ENCODE measurements around the gene TMC6.
"Not testable (repeated sequence)": the region's sequence is repeated elsewhere in the genome, so short reads cannot be mapped to it uniquely, and the experiment has no call there.

Gene TMC6

DNA sequence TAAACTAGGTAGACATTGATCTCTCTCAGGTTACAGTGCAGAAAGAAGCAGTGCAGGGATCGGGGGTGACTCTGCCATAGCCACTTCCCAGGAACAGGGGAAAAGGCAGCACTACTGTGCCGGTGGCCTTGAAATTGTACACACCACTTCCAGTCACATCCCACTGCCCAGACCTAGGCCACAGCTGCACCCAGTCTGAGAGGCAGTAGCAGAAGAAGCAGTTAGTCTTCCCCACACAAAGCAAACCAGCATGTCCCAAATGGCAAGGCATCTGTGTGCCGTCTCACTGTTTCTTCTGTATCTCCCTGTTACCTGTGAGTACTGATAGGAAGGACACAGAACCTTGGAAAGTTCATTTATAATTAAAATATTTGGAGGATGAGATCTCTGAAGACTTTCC, 47.0 kb downstream of the TMC6 start:
- DNase-seq, result peak in 1 of 51 donors; percentile 12

DNA sequence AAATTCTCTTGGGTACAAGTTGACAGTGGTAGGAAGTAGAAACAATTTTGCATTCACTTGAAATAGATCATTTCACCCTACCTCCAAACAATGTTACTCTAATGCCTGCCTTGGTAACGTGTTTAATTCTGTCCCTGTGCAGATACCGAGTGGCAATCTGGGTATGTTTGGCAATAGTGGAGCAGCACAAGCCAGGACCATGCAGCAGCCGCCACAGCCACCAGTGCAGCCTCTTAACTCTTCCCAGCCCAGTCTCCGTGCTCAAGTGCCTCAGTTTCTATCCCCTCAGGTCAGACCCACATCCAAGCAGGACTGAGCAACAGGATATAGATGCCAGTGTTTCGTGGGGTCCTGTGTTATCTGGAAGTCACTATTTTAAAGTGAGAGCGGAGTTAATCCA, 49.3 kb downstream of the TMC6 start:
- no peak for DNase-seq

GRCh38 chr17:78075545-78075944, 53.0 kb downstream of the TMC6 start:
- peak in 25 of 51 donors; percentile 11 to 74 (median 46) for DNase-seq

- DNase-seq, result no peak
These were observed 53.5 kb downstream of the TMC6 start for GRCh38 chr17:78075011-78075410.

GRCh38 chr17:78072961-78073360, 55.6 kb downstream of the TMC6 start:
- DNase-seq, result no peak

GRCh38 chr17:78069695-78070094, 58.9 kb downstream of the TMC6 start:
- DNase-seq, result no peak

DNA sequence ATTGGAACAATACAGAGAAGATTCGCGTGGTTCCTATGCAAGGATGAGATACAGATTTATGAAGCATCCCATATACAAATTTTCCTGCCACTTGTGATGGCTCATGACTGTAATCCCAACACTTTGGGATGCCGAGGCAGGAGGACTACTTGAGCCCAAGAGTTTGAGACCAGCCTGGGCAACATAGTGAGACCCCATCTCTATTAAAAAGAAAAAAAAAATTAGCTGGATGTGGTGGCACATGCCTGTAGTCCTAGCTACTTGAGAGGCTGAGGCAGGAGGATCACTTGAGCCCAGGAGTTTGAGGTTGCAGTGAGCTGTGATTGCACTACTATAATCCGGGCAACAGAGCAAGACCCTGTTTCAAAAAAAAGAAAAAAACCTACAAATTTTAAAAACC, 61.6 kb downstream of the TMC6 start:
- not testable (repeated sequence) for DNase-seq

DNA sequence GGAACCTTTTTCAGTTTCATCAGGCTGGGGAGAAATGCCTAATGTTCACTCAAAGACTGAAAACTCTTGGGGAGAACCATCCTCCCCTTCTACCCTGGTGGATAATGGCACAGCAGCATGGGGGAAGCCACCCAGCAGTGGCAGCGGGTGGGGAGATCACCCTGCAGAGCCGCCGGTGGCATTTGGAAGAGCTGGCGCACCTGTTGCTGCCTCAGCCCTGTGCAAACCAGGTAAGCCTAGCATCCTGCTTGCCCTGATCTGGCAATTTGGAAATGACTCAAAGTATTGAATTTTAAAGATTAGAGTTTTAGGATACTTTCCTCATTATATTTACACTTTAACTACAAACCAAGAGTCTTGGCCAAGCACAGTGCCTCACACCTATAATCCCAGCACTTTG, 63.8 kb downstream of the TMC6 start:
- DNase-seq, result no peak

DNA sequence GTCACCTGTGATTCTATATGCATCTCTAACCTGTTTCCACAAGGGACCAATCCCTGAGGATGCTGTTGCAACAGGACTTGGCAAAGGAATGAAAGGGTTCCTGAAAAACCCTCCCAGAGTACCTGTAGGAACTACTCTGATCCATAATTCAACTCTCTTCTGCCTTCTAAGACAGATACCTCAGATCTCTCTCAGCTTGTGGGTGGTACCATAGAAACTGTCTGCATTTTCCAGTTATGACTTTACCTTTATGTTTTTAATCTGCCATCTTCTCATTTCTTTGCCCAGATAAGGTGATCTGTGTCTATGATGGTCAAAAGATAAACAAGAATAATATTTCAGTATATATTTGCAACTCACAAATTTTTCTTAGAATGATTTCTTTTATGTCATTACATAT, 65.1 kb downstream of the TMC6 start:
- no peak for DNase-seq

DNA sequence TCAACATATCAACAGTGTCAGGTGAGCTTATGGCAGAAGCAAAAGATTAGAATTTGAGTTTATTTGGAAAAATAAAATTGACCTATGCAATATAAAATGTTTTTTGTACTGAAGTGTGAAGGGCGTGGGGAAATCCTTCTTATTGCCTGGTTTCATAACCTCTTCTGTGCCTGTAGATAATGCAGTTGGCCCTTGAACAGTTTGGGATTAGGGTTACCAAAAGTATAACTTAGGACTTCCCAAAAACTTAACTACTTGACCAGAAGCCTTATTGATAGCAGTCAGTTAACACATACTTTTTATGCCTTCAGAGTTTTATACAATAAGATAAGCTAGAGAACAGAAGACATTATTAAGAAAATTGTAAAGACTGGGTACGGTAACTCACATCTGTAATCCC, 66.0 kb downstream of the TMC6 start:
- DNase-seq, result no peak

Measured in hypothalamus (tissue), 51 donors.